Common myeloid progenitor, CD34-positive (primary cell): ENCODE results near the gene MICALL2.

Source experiments
- CTCF ChIA-PET: fragments of 350-600 bp; sonication (Branson Sonifier 250); formaldehyde crosslinking; loops from one replicate; lab custom pipeline; 2021; ENCODE audit warnings: antibody characterized with exemption; lab: Charles Lee
- POLR2A ChIA-PET: fragments of 350-600 bp; sonication (Branson Sonifier 250); formaldehyde crosslinking; loops from one replicate; lab custom pipeline; 2021; ENCODE audit warnings: antibody characterized with exemption; lab: Charles Lee
- DNase-seq, 3 donors: peaks; one replicate each; pipeline versions ENCODE4 v3.0.0 to v3.0.0-alpha.2; 2013
- H3K27ac ChIP-seq, 2 experiments: 1 replicate in 1 of 2; 2 replicates in 1 of 2; pipeline ENCODE4 v1.7.0; 2013; ENCODE audit warnings: inconsistent platforms in 2 of 2, low read length in 2 of 2, mild to moderate bottlenecking in 2 of 2, low read depth in 1 of 2, moderate library complexity in 1 of 2; ENCODE audit not compliant: severe bottlenecking in 2 of 2, insufficient read depth in 1 of 2, poor library complexity in 1 of 2
- H3K27me3 ChIP-seq, 5 experiments: replicated peaks in 2 of 5; 1 replicate in 3 of 5; 2 replicates in 2 of 5; pipeline versions ENCODE4 v1.6.1 to v1.7.0; 2013; ENCODE audit warnings: low read length in 4 of 5, mild to moderate bottlenecking in 2 of 5, moderate library complexity in 2 of 5, inconsistent platforms in 1 of 5; ENCODE audit not compliant: insufficient read depth in 5 of 5, control insufficient read depth in 4 of 5
- H3K36me3 ChIP-seq, 4 experiments: 1 replicate in 2 of 4; 2 replicates in 2 of 4; pipeline versions ENCODE4 v1.6.1 to v1.7.0; 2013; ENCODE audit warnings: low read length in 3 of 4, control low read depth in 1 of 4, mild to moderate bottlenecking in 1 of 4; ENCODE audit not compliant: control insufficient read depth in 4 of 4, insufficient read depth in 4 of 4
- H3K4me1 ChIP-seq, 4 experiments: 1 replicate in 3 of 4; 2 replicates in 1 of 4; pipeline versions ENCODE4 v1.6.1 to v1.7.1; 2013; ENCODE audit warnings: low read length in 3 of 4, mild to moderate bottlenecking in 3 of 4, control low read depth in 1 of 4, inconsistent platforms in 1 of 4, moderate library complexity in 1 of 4; ENCODE audit not compliant: control insufficient read depth in 4 of 4, insufficient read depth in 4 of 4; ENCODE audit errors: control extremely low read depth in 1 of 4
- H3K4me3 ChIP-seq, 7 experiments: 1 replicate in 4 of 7; 2 replicates in 3 of 7; pipeline versions ENCODE4 v1.5.1 to v1.7.0; 2013; ENCODE audit warnings: mild to moderate bottlenecking in 7 of 7, low read length in 6 of 7, moderate library complexity in 6 of 7, inconsistent platforms in 2 of 7, low read depth in 2 of 7, control low read depth in 1 of 7; ENCODE audit not compliant: insufficient read depth in 4 of 7, control insufficient read depth in 1 of 7; ENCODE audit errors: extremely low read depth in 1 of 7
- H3K9me3 ChIP-seq, 5 experiments: 1 replicate in 4 of 5; 2 replicates in 1 of 5; pipeline versions ENCODE4 v1.6.1 to v1.7.1; 2013; ENCODE audit warnings: low read length in 4 of 5, mild to moderate bottlenecking in 2 of 5, inconsistent platforms in 1 of 5, low read depth in 1 of 5, moderate library complexity in 1 of 5; ENCODE audit not compliant: control insufficient read depth in 4 of 5, insufficient read depth in 2 of 5; ENCODE audit errors: control extremely low read depth in 1 of 5
- WGBS: methylation state at CpG from one replicate; pipeline ENCODE4 v1.1.5; 2013; ENCODE audit not compliant: insufficient coverage; 5-methylcytosine and 5-hydroxymethylcytosine counted together

Gene MICALL2

DNA sequence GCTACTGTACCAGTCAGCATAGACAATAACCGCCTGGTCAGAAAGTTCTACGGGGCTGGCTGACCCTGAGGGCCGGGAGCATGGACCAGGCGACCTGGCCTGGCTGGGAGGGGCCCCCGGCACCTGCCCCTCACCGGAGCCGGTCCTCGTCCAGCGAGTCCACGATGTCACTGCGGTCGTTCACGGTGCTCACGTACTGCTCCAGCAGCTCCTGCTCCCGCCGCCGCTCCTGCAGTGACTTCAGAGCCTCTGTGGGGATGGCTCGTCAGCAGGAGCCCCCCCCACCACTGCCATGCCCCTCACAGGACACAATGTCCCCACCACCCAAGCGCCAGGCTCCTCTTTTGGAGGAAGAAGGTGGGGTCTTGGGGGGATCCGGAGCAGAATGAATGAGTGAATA is 22.7 kb downstream of the MICALL2 start:
- ChIA-PET POLR2A (no interaction called here), CTCF (interaction anchor here (1.4 kb wide), 1 partner anchor 21 kb away, joined by 6 read pairs; no protein-coding TSS in a partner anchor)
- 95% methylated on average over 16 of the region's 20 CpGs for WGBS
- Histone ChIP-seq H3K27me3 (peaks cover 0 to 12% (median 0%) of the 10 kb centered on the region in 5 experiments), H3K36me3 (no peaks in the 10 kb centered on the region), H3K9me3 (no peaks in the 10 kb centered on the region), H3K27ac (no peak overlapping the region), H3K4me3 (no peak overlapping the region), H3K4me1 (no peaks in the 10 kb centered on the region)
- no peak for DNase-seq

DNA sequence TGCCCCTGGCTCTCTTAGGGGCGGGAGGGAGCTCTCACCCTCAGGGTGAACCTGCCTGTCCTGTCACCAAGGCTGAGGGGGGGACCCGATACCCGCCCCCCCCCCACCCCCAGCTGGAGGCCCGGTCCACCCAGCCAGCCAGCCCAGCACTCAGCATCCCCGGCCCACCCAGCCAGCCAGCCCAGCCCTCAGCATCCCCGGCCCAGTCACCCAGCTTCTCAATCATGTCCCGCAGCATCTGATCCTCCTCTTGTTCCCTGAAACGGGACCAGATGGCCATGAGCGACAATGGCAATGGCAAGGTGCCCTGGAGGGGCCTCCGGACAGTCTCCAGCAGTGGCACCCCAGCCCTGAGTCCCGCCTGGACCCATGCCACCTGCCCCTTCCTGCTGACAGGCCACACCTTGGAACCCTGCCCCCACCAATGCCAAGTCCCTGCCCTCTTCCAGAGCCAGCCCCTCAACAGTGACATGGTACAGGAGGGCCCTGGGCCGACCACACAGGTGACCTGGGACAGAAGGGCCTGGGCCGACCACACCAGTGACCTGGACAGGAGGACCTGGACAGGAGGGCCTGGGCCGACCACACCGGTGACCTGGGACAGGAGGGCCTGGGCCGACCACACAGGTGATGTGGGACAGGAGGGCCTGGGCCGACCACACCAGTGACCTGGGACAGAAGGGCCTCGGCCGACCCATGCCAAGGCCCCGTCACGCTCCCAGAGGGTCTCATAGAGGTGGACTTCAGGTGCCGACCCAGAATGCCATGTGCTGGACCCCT is 24.2 kb downstream of the MICALL2 start:
- WGBS, result 97% methylated on average over 20 of the region's 22 CpGs
- Histone ChIP-seq H3K27ac (no peak overlapping the region), H3K36me3 (no peaks in the 10 kb centered on the region), H3K4me1 (no peaks in the 10 kb centered on the region), H3K27me3 (peaks cover 0 to 20% (median 0%) of the 10 kb centered on the region in 5 experiments), H3K9me3 (no peaks in the 10 kb centered on the region), H3K4me3 (no peak overlapping the region)
- ChIA-PET CTCF (interaction anchor here (1.0 to 2.2 kb wide), 3 partner anchors 20 to 43 kb away, joined by 3 to 6 read pairs (median 5); no protein-coding TSS in a partner anchor), POLR2A (interaction anchor here (0.9 kb wide), 1 partner anchor 23 kb away, joined by 3 read pairs; no protein-coding TSS in a partner anchor)
- no peak for DNase-seq

DNA sequence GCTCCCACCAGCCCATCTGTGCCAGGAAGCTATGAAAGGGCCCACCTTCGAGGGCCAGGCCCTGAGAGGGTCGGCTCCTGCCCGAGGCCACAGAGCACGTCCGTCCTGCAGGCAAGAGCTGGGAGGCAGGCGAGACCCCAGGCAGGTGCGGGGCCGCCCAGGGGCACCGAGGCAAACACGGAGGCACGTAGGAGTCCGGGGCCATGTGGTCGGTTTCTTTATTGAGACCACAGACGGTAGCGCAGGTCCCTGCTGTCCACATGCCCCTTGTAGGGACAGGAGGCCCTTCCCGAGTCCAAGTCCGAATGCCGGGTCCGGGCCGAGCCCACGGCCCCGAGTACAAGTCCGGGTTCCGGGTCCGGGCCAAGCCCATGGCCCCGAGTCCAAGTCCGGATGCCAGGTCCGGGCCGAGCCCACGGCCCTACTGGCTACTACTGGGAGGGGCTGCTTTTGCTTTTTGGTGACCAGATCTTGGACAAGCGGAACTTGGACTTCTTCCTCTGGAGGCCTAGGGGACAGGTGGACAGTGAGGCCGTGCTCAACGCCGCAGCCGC is 25.0 kb downstream of the MICALL2 start:
- 93% methylated on average over 33 of the region's 35 CpGs for WGBS
- DNase-seq, result no peak
- Histone ChIP-seq H3K4me3 (no peak overlapping the region), H3K27ac (no peak overlapping the region), H3K27me3 (peaks cover 0 to 20% (median 0%) of the 10 kb centered on the region in 5 experiments), H3K9me3 (no peaks in the 10 kb centered on the region), H3K36me3 (no peaks in the 10 kb centered on the region), H3K4me1 (no peaks in the 10 kb centered on the region)
- ChIA-PET CTCF (interaction anchor here (0.7 to 2.2 kb wide), 4 partner anchors 17 to 241 kb away, joined by 3 to 7 read pairs (median 4); no protein-coding TSS in a partner anchor), POLR2A (no interaction called here)

DNA sequence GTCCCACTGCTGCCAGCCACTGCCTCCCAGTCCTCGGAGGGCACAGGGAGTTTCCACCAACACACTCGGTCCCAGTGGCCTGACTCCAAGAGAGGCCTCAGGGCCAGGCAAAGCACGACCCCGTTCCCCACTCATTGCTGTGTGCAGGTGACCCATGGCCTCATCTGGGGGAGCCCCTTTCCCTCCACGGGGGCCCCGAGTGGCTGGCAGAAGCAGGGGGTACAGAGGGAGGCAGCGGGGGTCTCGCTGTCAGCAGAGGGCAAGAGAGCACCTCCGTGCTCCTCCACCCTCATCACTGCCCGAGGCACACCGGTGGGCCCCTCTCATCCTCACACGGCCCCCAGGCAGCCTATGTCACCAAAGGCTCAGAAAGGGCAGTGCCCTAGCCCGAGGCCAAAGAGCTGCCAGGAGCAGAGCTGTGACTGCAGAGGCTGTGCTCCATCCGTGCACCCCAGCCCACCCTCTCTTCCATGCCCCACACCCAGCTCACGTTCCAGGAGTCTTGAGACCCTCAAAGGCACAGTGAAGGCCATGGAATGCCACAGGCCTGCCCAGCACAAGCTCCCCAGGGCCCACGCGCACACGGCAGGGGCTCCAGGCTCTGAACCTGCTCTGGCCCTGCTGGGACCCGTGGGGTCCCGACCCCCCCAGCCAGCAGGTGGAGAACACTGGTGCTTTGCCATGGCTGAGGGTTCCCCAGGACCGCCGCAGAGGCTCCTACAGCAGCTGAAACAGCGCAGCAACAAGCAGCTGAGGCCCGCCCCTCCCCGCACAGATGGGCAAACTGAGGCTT is 25.9 kb downstream of the MICALL2 start:
- H3K27me3 ChIP-seq, result peaks cover 0 to 20% (median 0%) of the 10 kb centered on the region in 5 experiments
- no peaks in the 10 kb centered on the region for H3K9me3 ChIP-seq
- H3K36me3 ChIP-seq, result no peaks in the 10 kb centered on the region
- H3K4me1 ChIP-seq, result no peaks in the 10 kb centered on the region
- CTCF ChIA-PET, result interaction anchor here (0.7 to 2.2 kb wide), 11 partner anchors 11 to 240 kb away, joined by 3 to 7 read pairs (median 4); no protein-coding TSS in a partner anchor
- no peak for DNase-seq
- no peak overlapping the region for H3K27ac ChIP-seq
- H3K4me3 ChIP-seq, result no peak overlapping the region
- 89% methylated on average over 22 of the region's 25 CpGs for WGBS
- POLR2A ChIA-PET, result no interaction called here

DNA sequence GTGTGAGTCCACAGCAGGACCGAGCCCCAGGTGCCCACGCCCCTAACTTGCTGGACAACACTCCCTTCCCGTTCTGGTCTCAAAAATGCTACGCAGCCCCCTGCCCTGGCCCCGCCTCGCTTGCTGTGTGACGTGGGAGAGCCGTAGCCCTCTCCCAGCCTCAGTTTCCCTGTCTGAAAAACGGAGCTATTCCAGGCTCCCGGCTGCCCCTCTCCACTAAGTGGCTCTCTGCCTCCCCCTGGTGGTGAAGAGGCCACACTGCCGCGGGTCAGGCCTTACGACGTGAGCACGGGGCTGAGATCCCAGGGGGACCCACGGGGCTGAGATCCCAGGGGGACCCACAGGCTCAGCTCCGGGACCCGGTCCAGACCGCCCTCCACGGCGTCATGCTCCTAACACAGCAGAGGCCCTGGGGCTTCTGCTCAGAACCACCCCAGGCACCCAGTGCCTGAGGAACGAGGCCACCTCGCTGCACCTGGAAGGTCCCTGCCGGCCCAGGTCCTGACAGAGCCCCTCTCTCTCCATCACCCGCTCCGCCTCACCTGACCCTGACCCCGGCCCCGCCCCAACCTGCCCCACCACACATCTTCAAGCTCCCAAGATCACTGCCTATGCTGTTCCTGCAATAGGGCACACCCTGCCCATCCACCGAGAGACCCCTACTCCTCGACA is 26.7 kb downstream of the MICALL2 start:
- Histone ChIP-seq H3K9me3 (no peaks in the 10 kb centered on the region), H3K4me1 (no peaks in the 10 kb centered on the region), H3K27me3 (peaks cover 0 to 20% (median 0%) of the 10 kb centered on the region in 5 experiments), H3K36me3 (no peaks in the 10 kb centered on the region), H3K27ac (no peak overlapping the region), H3K4me3 (no peak overlapping the region)
- DNase-seq, result peak; percentile 52 to 72 (median 60)
- ChIA-PET POLR2A (no interaction called here), CTCF (interaction anchor here (1.0 to 2.2 kb wide), 11 partner anchors 10 to 238 kb away, joined by 3 to 6 read pairs (median 4); no protein-coding TSS in a partner anchor)
- WGBS, result 30% methylated on average over 27 of the region's 30 CpGs

DNA sequence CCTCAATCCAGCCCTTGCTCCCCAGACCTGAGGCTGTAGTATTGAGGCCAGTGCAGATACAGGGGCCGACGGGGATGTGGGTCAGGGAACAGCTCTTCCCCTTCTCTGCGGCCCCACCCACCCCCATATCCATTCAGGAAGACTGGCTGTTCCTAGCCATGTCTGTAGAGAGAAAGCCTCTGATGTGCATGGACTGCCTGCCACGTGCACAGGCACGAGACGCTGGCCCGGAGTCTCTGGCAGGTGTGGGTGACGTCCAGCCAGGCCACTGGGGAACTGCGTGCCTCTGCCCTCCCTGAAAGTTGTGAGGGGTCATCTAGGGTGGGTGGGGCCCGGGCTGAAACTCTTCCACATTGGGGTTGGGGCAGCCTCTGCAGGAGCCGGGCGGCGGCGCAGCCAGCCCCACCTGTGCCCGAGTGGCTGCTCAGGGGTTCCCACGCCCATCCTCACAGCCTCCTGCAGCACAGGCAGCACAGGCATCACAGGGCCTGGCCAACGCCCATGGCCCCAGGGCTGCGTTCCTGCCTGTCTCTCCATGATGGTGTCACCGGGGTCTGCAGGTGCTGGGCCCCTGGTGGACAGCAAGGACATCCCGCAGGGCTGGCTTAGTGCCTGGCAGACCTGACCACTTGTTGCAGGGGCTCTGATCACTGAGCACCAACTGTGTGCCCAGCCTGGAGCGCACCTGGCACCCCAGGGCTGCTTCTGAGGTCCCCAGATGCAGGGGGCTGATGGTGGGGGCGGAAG is 27.5 kb downstream of the MICALL2 start:
- Histone ChIP-seq H3K27ac (no peak overlapping the region), H3K27me3 (peaks cover 0 to 20% (median 0%) of the 10 kb centered on the region in 5 experiments), H3K36me3 (no peaks in the 10 kb centered on the region), H3K4me1 (no peaks in the 10 kb centered on the region), H3K9me3 (no peaks in the 10 kb centered on the region), H3K4me3 (no peak overlapping the region)
- WGBS, result 57% methylated on average over 12 of the region's 22 CpGs
- no peak for DNase-seq
- CTCF ChIA-PET, result interaction anchor here (0.8 to 2.1 kb wide), 13 partner anchors 9 to 241 kb away, joined by 3 to 6 read pairs (median 3); no protein-coding TSS in a partner anchor
- POLR2A ChIA-PET, result no interaction called here
